ENCODE measurements around the gene NDRG3.
A peak's percentile ranks its signal among the peaks of the same experiment; 100 is the strongest.
"Not testable (repeated sequence)": the region's sequence is repeated elsewhere in the genome, so short reads cannot be mapped to it uniquely, and the experiment has no call there.

The NDRG3 gene

DNA sequence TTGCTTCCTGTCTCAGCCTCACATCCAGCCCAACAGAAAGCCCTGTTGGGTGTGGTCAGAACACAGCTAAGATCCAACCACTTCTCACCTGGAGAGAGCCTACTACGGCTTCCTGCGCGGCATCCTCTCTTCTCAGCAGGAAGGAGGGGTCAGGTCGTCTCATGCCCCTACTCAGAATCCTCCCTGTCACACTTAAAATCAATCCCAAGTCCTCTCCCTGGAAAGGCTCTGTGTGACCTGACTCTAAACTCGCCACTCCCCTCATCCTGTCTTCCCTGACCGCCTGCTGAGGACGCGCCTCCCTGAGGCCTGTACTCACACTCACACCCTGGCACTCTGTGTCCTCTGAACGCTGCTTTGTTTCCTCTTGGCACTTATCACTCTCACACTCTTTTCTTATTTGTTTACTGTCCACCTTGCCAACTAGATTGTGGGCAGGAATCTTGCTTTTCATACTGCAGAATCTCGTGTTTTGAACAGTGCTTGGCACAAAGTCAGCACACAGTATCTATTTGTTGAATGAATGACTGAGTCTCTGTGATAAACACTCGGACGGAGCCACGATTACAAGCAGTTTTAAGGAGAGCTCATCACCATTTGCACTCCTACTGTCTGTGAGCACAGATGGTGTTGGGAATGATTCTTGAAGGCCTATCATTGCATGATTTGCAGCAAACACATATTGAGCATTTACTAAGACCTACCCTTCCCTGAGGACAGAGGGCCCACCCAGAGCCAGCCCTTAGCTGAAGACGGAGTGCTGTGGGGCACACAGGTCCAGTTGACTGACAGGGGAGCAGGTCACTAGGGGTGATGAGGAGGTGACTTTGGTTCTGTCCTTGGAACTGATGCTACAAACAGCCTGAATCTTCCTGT is 121.6 kb downstream of the NDRG3 start:
- H3K4me3 ChIP-seq, result no peak overlapping the region
- H3K27ac ChIP-seq, result peak overlapping the region in 1 of 21 experiments; percentile 3

DNA sequence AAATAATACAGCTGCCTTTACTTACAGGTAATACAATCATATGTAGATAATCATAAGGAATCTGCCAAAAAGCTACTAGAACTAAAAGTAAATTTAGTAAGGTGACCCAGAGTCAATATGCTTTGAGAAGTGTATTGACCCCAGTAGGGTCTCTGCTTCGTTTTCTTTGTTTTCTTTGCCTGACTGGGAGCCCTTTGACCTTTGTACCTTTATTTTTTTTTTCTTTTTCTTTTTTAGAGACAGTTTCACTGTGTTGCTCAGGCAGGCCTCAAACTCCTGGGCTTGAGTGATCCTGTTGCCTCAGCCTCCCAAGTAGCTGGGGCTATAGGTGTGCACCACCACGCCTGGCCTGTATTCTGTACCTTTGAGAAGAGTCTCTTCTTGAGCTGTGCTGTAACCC is 122.4 kb downstream of the NDRG3 start:
- no peak overlapping the region for H3K27ac ChIP-seq
- H3K4me3 ChIP-seq, result no peak overlapping the region

GRCh38 chr20:36620917-36621316 is 125.0 kb downstream of the NDRG3 start:
- Histone ChIP-seq H3K4me3 (no peak overlapping the region), H3K27ac (no peak overlapping the region)

- Histone ChIP-seq H3K4me3 (no peak overlapping the region), H3K27ac (peak overlapping the region in 1 of 21 experiments; percentile 33)
Observed at GRCh38 chr20:36614781-36615557, 130.9 kb downstream of the NDRG3 start.

- no peak overlapping the region for H3K4me3 ChIP-seq
- no peak overlapping the region for H3K27ac ChIP-seq
Observed at GRCh38 chr20:36613974-36614373, 131.9 kb downstream of the NDRG3 start.

DNA sequence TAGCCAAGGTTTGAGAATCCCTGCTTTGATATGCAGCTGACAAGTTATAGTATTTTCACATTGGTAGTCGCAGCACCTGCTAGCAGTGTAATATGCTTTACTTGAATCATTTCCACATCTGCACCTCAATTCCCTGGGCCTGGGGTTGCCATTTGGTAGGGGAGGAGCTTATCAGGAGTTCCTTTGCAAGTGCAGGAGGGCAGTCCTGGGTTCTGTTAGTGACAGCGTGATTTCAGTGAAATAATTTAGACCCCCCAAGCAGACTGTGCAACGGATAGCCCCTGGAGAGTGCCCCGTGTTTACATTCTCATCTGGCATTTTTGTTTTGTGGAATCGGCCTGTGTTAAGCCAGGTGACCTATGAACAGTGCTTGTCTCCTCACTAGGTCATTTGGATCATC is 134.3 kb downstream of the NDRG3 start:
- no peak overlapping the region for H3K27ac ChIP-seq
- no peak overlapping the region for H3K4me3 ChIP-seq

DNA sequence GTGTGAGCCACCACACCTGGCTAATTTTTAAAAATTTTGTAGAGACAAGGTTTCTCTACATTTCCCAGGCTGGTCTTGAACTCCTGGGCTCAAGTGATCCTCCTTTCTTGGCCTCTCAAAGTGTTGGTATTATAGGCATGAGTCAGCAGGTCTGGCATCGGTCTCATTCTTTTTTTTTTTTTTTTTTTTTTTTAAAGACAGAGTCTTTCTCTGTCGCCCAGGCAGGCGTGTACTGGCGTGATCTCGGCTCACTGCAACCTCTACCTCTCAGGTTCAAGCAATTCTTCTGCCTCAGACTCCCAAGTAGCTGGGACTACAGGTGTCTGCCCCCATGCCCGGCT is 137.5 kb downstream of the NDRG3 start:
- H3K4me3 ChIP-seq, H3K27ac ChIP-seq: not testable (repeated sequence)

- Histone ChIP-seq H3K4me3 (peak overlapping the region in 3 of 7 experiments; percentile 67 to 95 (median 86)), H3K27ac (peak overlapping the region in 18 of 21 experiments; percentile 25 to 98 (median 92))
Observed at GRCh38 chr20:36607586-36608387, 138.1 kb downstream of the NDRG3 start.

GRCh38 chr20:36606158-36607066 is 139.5 kb downstream of the NDRG3 start:
- H3K27ac ChIP-seq, result peak overlapping the region; percentile 42 to 98 (median 92)
- H3K4me3 ChIP-seq, result peak overlapping the region; percentile 67 to 95 (median 86)

GRCh38 chr20:36605399-36606157 is 140.3 kb downstream of the NDRG3 start, which contains the start of gene RAB5IF:
Gene RAB5IF, plus strand, starts transcription at chr20:36605779. Its CDS starts 173 bp downstream, at chr20:36605952.
- Histone ChIP-seq H3K4me3 (peak within 1 kb of the TSS; percentile 67 to 95 (median 86)), H3K27ac (peak within 1 kb of the TSS; percentile 42 to 98 (median 92))

DNA sequence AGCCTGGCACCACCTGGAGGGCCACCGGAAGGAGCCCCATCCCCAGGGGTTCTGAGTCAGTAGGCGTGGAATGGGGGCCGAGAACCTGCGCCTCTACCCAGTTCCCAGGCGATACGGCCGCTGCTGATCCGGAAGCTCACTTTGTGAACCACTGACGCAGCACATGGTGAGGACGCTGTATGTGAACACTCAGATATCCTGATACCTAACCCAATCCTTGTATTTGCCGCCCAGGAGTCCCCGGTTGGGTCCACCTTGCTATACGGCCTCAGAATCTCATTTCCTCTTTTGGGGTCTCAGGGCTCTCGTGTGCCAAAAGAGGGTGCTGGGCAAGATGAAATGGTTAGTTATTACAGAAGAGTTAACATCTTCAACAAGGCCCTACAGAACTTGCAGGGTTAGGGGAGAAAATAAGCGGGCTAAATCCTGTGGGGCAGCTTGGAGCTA is 140.9 kb downstream of the NDRG3 start:
- H3K27ac ChIP-seq, result peak overlapping the region in 20 of 21 experiments; percentile 81 to 96 (median 89)
- H3K4me3 ChIP-seq, result peak overlapping the region; percentile 8 to 95 (median 84)
